WERI-Rb-1 (cell line): Measurements from ENCODE around the gene KCNT1.

Experiments
- DNase-seq: peaks from one replicate; pipeline ENCODE4 v3.0.0-alpha.2; 2020
- H3K27ac ChIP-seq: fragments of 250-450 bp; sonication (Bioruptor Pico); 2 replicates; pipeline ENCODE4 v1.5.1; 2020; ENCODE audit warnings: mild to moderate bottlenecking, moderate library complexity
- H3K27me3 ChIP-seq: fragments of 250-450 bp; sonication (Bioruptor Pico); 2 replicates; pipeline ENCODE4 v1.5.1; 2021; ENCODE audit warnings: mild to moderate bottlenecking, low read depth, moderate library complexity; ENCODE audit not compliant: insufficient read depth, severe bottlenecking
- H3K36me3 ChIP-seq: fragments of 250-450 bp; sonication (Bioruptor Pico); 2 replicates; pipeline ENCODE4 v1.5.1; 2020; ENCODE audit warnings: mild to moderate bottlenecking, moderate library complexity
- H3K4me3 ChIP-seq: 2 replicates; pipeline ENCODE4 v1.5.1; 2011; ENCODE audit warnings: low read depth, mild to moderate bottlenecking, control low read depth, low read length
- H3K9me3 ChIP-seq: fragments of 250-450 bp; sonication (Bioruptor Pico); 2 replicates; pipeline ENCODE4 v1.5.1; 2021; ENCODE audit warnings: mild to moderate bottlenecking, moderate library complexity; ENCODE audit not compliant: severe bottlenecking
- TF ChIP-seq, protein P1 (sequence below): IDR thresholded peaks from 2 replicates; pipeline ENCODE4 v1.5.1; 2011; ENCODE audit warnings: low read depth, mild to moderate bottlenecking, control low read depth, inconsistent platforms, low read length

Gene KCNT1

DNA sequence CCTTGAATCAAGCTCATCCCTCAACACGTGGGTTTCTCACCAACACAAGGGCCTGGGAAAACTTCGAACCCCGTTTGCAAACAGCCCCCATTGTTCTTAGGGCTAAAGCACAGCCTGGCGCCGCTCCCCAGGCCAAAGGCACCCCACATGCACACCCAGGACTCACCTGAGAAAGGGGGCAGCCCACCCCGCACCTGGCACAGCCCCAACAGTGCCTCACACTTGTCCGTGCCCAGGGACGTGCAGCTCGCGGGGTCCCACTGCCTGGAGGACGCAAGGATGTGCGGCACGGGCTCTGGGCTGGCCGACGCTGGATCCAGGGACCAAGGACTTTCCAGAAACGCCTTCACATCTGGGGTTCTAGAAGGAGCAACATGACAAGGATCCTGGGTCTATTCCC is 5.5 kb upstream of the KCNT1 start:
- no peak for DNase-seq
- Histone ChIP-seq H3K36me3 (no peaks in the 10 kb centered on the region), H3K27me3 (no peaks in the 10 kb centered on the region), H3K27ac (no peak overlapping the region), H3K9me3 (no peaks in the 10 kb centered on the region), H3K4me3 (no peak overlapping the region)
- TF ChIP-seq, protein P1, sequence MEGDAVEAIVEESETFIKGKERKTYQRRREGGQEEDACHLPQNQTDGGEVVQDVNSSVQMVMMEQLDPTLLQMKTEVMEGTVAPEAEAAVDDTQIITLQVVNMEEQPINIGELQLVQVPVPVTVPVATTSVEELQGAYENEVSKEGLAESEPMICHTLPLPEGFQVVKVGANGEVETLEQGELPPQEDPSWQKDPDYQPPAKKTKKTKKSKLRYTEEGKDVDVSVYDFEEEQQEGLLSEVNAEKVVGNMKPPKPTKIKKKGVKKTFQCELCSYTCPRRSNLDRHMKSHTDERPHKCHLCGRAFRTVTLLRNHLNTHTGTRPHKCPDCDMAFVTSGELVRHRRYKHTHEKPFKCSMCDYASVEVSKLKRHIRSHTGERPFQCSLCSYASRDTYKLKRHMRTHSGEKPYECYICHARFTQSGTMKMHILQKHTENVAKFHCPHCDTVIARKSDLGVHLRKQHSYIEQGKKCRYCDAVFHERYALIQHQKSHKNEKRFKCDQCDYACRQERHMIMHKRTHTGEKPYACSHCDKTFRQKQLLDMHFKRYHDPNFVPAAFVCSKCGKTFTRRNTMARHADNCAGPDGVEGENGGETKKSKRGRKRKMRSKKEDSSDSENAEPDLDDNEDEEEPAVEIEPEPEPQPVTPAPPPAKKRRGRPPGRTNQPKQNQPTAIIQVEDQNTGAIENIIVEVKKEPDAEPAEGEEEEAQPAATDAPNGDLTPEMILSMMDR = no peak

DNA sequence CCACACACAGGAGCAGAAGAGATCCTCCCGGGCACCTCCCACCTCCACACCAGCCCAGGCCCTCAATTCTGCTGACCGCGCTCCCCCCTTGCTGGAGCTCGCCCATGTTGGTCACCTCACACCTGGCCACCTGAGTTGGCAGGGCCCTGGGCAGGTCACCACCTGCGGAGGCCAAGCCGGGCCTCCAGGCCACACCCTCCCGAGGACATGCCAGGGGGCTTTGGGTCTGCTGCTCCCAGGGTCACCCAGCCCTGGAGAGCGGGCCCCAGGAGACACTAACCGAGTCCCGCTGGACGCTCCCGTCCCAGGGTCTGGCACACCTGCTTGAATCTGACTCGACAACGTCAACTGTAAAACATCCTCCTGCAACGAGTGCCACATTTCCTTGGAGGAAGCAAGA is 4.8 kb upstream of the KCNT1 start:
- Histone ChIP-seq H3K36me3 (no peaks in the 10 kb centered on the region), H3K9me3 (no peaks in the 10 kb centered on the region), H3K27ac (no peak overlapping the region), H3K27me3 (no peaks in the 10 kb centered on the region), H3K4me3 (no peak overlapping the region)
- no peak for DNase-seq
- TF ChIP-seq, protein P1 = no peak

DNA sequence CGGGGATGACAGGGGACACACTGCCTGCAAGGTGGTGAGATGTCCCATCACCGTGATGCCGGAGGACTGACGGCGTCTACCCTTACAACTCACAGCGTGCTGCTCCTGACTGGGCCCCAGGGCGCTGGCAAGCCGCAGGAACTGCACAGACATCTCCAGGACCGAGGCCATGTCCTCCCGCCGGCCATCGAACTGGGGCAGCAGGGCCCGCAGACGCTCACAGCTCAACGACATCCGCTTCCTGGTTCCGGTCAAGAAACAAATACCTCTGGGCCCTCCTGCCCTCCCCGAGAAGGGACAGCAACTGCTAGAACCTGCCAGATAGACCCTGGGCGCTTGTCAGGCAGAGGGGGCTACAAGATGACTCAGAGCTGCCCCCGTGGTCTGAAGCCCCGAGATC is 3.7 kb upstream of the KCNT1 start:
- Histone ChIP-seq H3K9me3 (no peaks in the 10 kb centered on the region), H3K4me3 (no peak overlapping the region), H3K27ac (no peak overlapping the region), H3K27me3 (no peaks in the 10 kb centered on the region), H3K36me3 (no peaks in the 10 kb centered on the region)
- DNase-seq = no peak
- TF ChIP-seq, protein P1 = no peak

GRCh38 chr9:135698767-135699166 is 3.2 kb upstream of the KCNT1 start:
- TF ChIP-seq, protein P1 = peak; percentile 56
- no peaks in the 10 kb centered on the region for H3K9me3 ChIP-seq
- H3K27me3 ChIP-seq = no peaks in the 10 kb centered on the region
- peak; percentile 23 for DNase-seq
- H3K27ac ChIP-seq = no peak overlapping the region
- no peak overlapping the region for H3K4me3 ChIP-seq
- H3K36me3 ChIP-seq = no peaks in the 10 kb centered on the region

GRCh38 chr9:135699440-135699839 is 2.5 kb upstream of the KCNT1 start, which contains the start of gene SOHLH1:
TSS of gene SOHLH1 (minus strand) at chr9:135699481. CDS start at chr9:135699467, 14 bp downstream.
- H3K27me3 ChIP-seq = no peaks in the 10 kb centered on the region
- DNase-seq = no peak
- H3K36me3 ChIP-seq = no peaks in the 10 kb centered on the region
- H3K4me3 ChIP-seq = no peak within 1 kb of the TSS
- TF ChIP-seq, protein P1 = no peak
- H3K27ac ChIP-seq = no peak within 1 kb of the TSS
- no peaks in the 10 kb centered on the region for H3K9me3 ChIP-seq

DNA sequence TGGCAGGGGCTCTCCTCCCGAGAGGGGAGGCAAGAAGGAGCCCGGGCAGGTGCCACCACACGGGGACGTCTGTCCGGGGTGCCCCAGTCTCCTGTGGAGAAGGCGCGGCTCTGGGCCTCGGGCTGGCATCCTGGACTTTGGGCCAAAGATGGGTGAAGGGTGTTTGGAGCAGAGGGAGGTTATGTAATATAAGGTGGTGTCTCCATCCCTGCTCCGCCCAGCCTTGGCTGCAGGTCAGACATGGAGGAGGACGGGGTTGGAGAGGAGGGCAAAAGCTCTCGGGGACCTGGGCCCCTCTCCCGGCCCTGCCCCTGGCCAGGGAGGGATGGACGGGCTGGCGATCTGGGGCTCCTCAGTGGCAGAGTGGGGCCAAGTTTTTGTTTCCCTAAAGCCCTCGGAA is 1.5 kb upstream of the KCNT1 start:
- Histone ChIP-seq H3K9me3 (no peaks in the 10 kb centered on the region), H3K27ac (no peak overlapping the region), H3K36me3 (no peaks in the 10 kb centered on the region), H3K4me3 (no peak overlapping the region), H3K27me3 (no peaks in the 10 kb centered on the region)
- TF ChIP-seq, protein P1 = no peak
- no peak for DNase-seq
